ENCODE data around the gene APMAP. TPM values are rescaled to one million over a fixed set of nuclear protein-coding genes. Genes with fewer than 3 reads are reported as not detected.

APMAP gene
- total RNA-seq, 1 experiment from 2014 or later, result 67.8 TPM

GRCh38 chr20:24996449-24997377 is 4.2 kb upstream of the APMAP start:
- TF ChIP-seq, protein P1, sequence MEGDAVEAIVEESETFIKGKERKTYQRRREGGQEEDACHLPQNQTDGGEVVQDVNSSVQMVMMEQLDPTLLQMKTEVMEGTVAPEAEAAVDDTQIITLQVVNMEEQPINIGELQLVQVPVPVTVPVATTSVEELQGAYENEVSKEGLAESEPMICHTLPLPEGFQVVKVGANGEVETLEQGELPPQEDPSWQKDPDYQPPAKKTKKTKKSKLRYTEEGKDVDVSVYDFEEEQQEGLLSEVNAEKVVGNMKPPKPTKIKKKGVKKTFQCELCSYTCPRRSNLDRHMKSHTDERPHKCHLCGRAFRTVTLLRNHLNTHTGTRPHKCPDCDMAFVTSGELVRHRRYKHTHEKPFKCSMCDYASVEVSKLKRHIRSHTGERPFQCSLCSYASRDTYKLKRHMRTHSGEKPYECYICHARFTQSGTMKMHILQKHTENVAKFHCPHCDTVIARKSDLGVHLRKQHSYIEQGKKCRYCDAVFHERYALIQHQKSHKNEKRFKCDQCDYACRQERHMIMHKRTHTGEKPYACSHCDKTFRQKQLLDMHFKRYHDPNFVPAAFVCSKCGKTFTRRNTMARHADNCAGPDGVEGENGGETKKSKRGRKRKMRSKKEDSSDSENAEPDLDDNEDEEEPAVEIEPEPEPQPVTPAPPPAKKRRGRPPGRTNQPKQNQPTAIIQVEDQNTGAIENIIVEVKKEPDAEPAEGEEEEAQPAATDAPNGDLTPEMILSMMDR (conservative IDR thresholded peaks at IDR 0.05), result no peak
- no peak overlapping the region for H3K4me3 Mint-ChIP-seq

More at GRCh38 chr20:24996449-24997377, 4.2 kb upstream of the APMAP start:
- no CpG with 5 or more reads among the region's 9 CpGs for WGBS (ENCODE audit: extremely low coverage, insufficient read length, low lambda C conversion rate)
- H3K23ac ChIP-seq (ENCODE audit: insufficient read length, low read depth, low read length), result no peak overlapping the region
- no peak overlapping the region for H4K5ac ChIP-seq (ENCODE audit: insufficient read length, low read depth, low read length)
- H3K27ac ChIP-seq (ENCODE audit: insufficient read length, low read depth, low read length), result no peak overlapping the region
- H3T11ph ChIP-seq (ENCODE audit: low read length), result no peak overlapping the region
- H3K79me2 ChIP-seq (ENCODE audit: insufficient read depth, low read length), result no peaks in the 10 kb centered on the region; the same call in 1 of the 2 replicates
- Mint-ChIP-seq H3K36me3 (ENCODE audit: insufficient read depth in 1 of 3, low read depth in 3 of 3) (no peaks in the 10 kb centered on the region; a peak in 1 of 7 replicates), H3K27ac (no peak overlapping the region), H3K27me3 (ENCODE audit: low read depth) (peaks cover 52% of the 10 kb centered on the region), H3K4me1 (peaks cover 18 to 25% of the 10 kb centered on the region in 2 experiments), H3K9me3 (no peaks in the 10 kb centered on the region)
- H3K56ac ChIP-seq (ENCODE audit: insufficient read length, low read depth, low read length), result no peak overlapping the region
- H3K4me1 ChIP-seq (ENCODE audit: insufficient read depth, low read length), result no peaks in the 10 kb centered on the region
- no peak overlapping the region for H2BK120ac ChIP-seq (ENCODE audit: low read depth, low read length, poor library complexity, severe bottlenecking)
- no peak overlapping the region for H4K8ac ChIP-seq (replicated peaks; ENCODE audit: insufficient read length, low read depth, low read length)
- no peaks in the 10 kb centered on the region for H3K27me3 ChIP-seq (ENCODE audit: insufficient read depth, low read length)
- peaks cover 2% of the 10 kb centered on the region for H4K20me1 ChIP-seq (ENCODE audit: control insufficient read depth, insufficient read depth, insufficient read length)
- H4K91ac ChIP-seq (ENCODE audit: insufficient read length, low read depth, low read length), result no peak overlapping the region
- H2BK12ac ChIP-seq (ENCODE audit: insufficient read length, low read depth, low read length), result no peak overlapping the region
- no peak overlapping the region for H3K4ac ChIP-seq (ENCODE audit: low read depth, low read length)
- no peak overlapping the region for H2BK15ac ChIP-seq (ENCODE audit: low read depth, low read length)
- no peaks in the 10 kb centered on the region for H3K9me3 ChIP-seq (ENCODE audit: control insufficient read depth, low read depth, low read length)
- no peak overlapping the region for H2AK5ac ChIP-seq (ENCODE audit: insufficient read length, low read length)
- H3K4me2 ChIP-seq (ENCODE audit: insufficient read depth, insufficient read length, low read length), result no peak overlapping the region
- no peak overlapping the region for H2AFZ ChIP-seq (ENCODE audit: low read length)
- H3K18ac ChIP-seq (ENCODE audit: insufficient read length, low read depth, low read length), result no peak overlapping the region
- peak; percentile 8 for DNase-seq
- peaks cover 8% of the 10 kb centered on the region for H3K23me2 ChIP-seq (ENCODE audit: insufficient read length, low read depth, low read length, poor library complexity, severe bottlenecking)
- no peak overlapping the region for H2BK20ac ChIP-seq (ENCODE audit: low read depth, low read length, poor library complexity, severe bottlenecking)
- no peaks in the 10 kb centered on the region for H3K79me1 ChIP-seq (ENCODE audit: insufficient read depth, low read depth, low read length, poor library complexity, severe bottlenecking)
- H3K9ac ChIP-seq (ENCODE audit: extremely low read depth, insufficient read length, low read length), result no peak overlapping the region
- no peak overlapping the region for H3K14ac ChIP-seq (ENCODE audit: insufficient read depth, low read length)
- no peak overlapping the region for H2BK5ac ChIP-seq (ENCODE audit: insufficient read length, low read length)
